ENCODE results near the gene UST. TPM values are rescaled to one million over a fixed set of nuclear protein-coding genes. Genes with fewer than 3 reads are reported as not detected.

Gene UST
- total and polyA plus RNA-seq, 9 of the 15 experiments (the other 6 are each of a cell fraction or from before 2014, with no cell fraction given) = 0.04 to 0.10 TPM; not detected in 7

DNA sequence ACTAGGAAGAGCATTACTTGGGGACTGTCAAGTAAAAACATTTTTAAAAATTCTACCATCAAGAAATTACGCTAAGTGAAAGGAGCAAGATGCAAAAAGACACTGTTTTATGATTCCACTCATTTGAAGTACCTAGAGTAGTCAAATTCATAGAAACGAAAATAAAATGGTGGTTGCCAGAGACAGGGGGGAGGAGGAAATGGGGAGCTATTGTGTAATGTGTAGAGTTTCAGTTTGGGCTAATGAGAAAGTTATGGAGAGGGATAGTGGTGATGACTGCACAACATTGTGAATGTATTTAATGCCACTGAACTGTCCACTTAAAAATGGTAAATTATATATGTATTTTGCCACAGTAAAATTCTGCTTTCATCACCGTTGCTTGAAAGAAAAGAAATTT is 83.8 kb downstream of the UST start:
- ChIA-PET POLR2A (no interaction called here), CTCF (ENCODE audit: low intra/inter-chr PET ratio) (no interaction called here)
- no peak for FAIRE-seq
- no peaks in the 10 kb centered on the region for H3K79me2 ChIP-seq (ENCODE audit: control insufficient read depth, insufficient read depth, low read length)
- no TSS peak for BruUV-seq (replicated peaks)
- no peak overlapping the region for H3K4me3 ChIP-seq
- no peak overlapping the region for H3K4me2 ChIP-seq (ENCODE audit: insufficient read depth, low read length)
- TF ChIP-seq CTBP1 (IDR thresholded peaks at IDR 0.05; ENCODE audit: borderline replicate concordance) = no peak
- no peak for TF ChIP-seq CBX2 (IDR thresholded peaks at IDR 0.05; ENCODE audit: insufficient read depth, low read length, poor library complexity, severe bottlenecking)
- no peak for TF ChIP-seq BRD4 (IDR thresholded peaks at IDR 0.05)
- no peak overlapping the region for H3K27ac ChIP-seq (ENCODE audit: extremely low read depth, low read depth, low read length)
- H3K4me1 ChIP-seq (replicated peaks in 1 of 2; ENCODE audit: control insufficient read depth in 2 of 2, insufficient read depth in 2 of 2, low read length in 2 of 2) = no peaks in the 10 kb centered on the region
- no peak for ATAC-seq
- H2AFZ ChIP-seq (ENCODE audit: low read depth, low read length) = no peak overlapping the region
- no peaks in the 10 kb centered on the region for H4K20me1 ChIP-seq (replicated peaks; ENCODE audit: control insufficient read depth, insufficient read depth, low read length)
- no peaks in the 10 kb centered on the region; the same call in 1 of the 2 replicates for H3K9me3 ChIP-seq (replicated peaks; ENCODE audit: control insufficient read depth, insufficient read depth, low read depth, low read length)
- 0% methylated on average over 3 of the region's 3 CpGs for WGBS (ENCODE audit: insufficient coverage, low coverage, missing lambda C conversion rate)
- no peaks in the 10 kb centered on the region for H3K36me3 ChIP-seq (ENCODE audit: control insufficient read depth, insufficient read depth, low read length)
- in situ Hi-C loops (cut with MboI) (no loop called here), intact Hi-C loops (cut with micrococcal nuclease) (no loop called here)
- no peak for DNase-seq (ENCODE audit: extremely low read depth in 1 of 4, low spot score in 3 of 4)
- peaks cover 8 to 23% of the 10 kb centered on the region in 2 experiments for H3K27me3 ChIP-seq (ENCODE audit: control insufficient read depth in 2 of 2, insufficient read depth in 2 of 2, low read length in 2 of 2)
- no peaks in the 10 kb centered on the region for H3K9me1 ChIP-seq (ENCODE audit: control insufficient read depth, insufficient read depth, low read length)
- H3K9ac ChIP-seq (ENCODE audit: insufficient read depth in 1 of 2, low read depth in 2 of 2, low read length in 2 of 2) = no peak overlapping the region

DNA sequence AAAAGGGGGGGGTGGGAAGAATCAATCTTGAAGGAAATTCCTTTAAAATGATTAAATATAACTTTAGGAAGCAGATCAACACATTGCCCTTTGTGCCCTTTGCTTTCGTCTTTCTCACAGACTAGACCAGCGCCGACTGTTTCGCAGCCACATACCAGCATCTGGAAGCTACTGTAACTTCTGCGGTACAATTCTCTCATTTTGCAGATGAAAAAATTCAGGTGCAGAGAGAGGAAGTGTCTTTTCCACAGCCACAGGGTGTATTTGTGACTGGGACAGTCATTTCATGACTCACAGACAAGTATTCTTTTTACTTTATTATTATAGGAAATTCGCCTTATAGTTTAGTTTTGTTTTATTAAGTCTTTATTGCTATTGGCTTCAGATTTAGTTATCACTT is 84.2 kb downstream of the UST start:
- no TSS peak for BruUV-seq (replicated peaks)
- Histone ChIP-seq H3K4me1 (replicated peaks in 1 of 2; ENCODE audit: control insufficient read depth in 2 of 2, insufficient read depth in 2 of 2, low read length in 2 of 2) (no peaks in the 10 kb centered on the region), H3K27me3 (ENCODE audit: control insufficient read depth in 2 of 2, insufficient read depth in 2 of 2, low read length in 2 of 2) (peaks cover 8 to 23% of the 10 kb centered on the region in 2 experiments), H3K9ac (ENCODE audit: insufficient read depth in 1 of 2, low read depth in 2 of 2, low read length in 2 of 2) (no peak overlapping the region), H3K27ac (ENCODE audit: extremely low read depth, low read depth, low read length) (no peak overlapping the region), H3K36me3 (ENCODE audit: control insufficient read depth, insufficient read depth, low read length) (no peaks in the 10 kb centered on the region), H3K4me2 (ENCODE audit: insufficient read depth, low read length) (no peak overlapping the region), H3K9me3 (replicated peaks; ENCODE audit: control insufficient read depth, insufficient read depth, low read depth, low read length) (no peaks in the 10 kb centered on the region; the same call in 1 of the 2 replicates), H3K4me3 (no peak overlapping the region), H3K79me2 (ENCODE audit: control insufficient read depth, insufficient read depth, low read length) (no peaks in the 10 kb centered on the region), H2AFZ (ENCODE audit: low read depth, low read length) (no peak overlapping the region), H3K9me1 (ENCODE audit: control insufficient read depth, insufficient read depth, low read length) (no peaks in the 10 kb centered on the region), H4K20me1 (replicated peaks; ENCODE audit: control insufficient read depth, insufficient read depth, low read length) (no peaks in the 10 kb centered on the region)
- in situ Hi-C loops (cut with MboI) = no loop called here
- intact Hi-C loops (cut with micrococcal nuclease) = no loop called here
- DNase-seq (ENCODE audit: extremely low read depth in 1 of 4, low spot score in 3 of 4) = no peak
- ATAC-seq = no peak
- no peak for FAIRE-seq
- WGBS (ENCODE audit: insufficient coverage, low coverage, missing lambda C conversion rate) = 0% methylated on average over 6 of the region's 6 CpGs
- ChIA-PET CTCF (ENCODE audit: low intra/inter-chr PET ratio) (no interaction called here), POLR2A (interaction anchor here (1.1 kb wide), 1 partner anchor 271 kb away, joined by 3 read pairs; no protein-coding TSS in a partner anchor)
- TF ChIP-seq, protein P1, sequence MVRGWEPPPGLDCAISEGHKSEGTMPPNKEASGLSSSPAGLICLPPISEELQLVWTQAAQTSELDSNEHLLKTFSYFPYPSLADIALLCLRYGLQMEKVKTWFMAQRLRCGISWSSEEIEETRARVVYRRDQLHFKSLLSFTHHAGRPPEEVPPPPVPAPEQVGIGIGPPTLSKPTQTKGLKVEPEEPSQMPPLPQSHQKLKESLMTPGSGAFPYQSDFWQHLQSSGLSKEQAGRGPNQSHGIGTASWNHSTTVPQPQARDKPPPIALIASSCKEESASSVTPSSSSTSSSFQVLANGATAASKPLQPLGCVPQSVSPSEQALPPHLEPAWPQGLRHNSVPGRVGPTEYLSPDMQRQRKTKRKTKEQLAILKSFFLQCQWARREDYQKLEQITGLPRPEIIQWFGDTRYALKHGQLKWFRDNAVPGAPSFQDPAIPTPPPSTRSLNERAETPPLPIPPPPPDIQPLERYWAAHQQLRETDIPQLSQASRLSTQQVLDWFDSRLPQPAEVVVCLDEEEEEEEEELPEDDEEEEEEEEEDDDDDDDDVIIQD (CRISPR knock-in tag; IDR thresholded peaks at IDR 0.05) = no peak
- TF ChIP-seq, protein P2, sequence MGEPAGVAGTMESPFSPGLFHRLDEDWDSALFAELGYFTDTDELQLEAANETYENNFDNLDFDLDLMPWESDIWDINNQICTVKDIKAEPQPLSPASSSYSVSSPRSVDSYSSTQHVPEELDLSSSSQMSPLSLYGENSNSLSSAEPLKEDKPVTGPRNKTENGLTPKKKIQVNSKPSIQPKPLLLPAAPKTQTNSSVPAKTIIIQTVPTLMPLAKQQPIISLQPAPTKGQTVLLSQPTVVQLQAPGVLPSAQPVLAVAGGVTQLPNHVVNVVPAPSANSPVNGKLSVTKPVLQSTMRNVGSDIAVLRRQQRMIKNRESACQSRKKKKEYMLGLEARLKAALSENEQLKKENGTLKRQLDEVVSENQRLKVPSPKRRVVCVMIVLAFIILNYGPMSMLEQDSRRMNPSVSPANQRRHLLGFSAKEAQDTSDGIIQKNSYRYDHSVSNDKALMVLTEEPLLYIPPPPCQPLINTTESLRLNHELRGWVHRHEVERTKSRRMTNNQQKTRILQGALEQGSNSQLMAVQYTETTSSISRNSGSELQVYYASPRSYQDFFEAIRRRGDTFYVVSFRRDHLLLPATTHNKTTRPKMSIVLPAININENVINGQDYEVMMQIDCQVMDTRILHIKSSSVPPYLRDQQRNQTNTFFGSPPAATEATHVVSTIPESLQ (CRISPR knock-in tag; IDR thresholded peaks at IDR 0.05) = no peak
- TF ChIP-seq, protein P3, sequence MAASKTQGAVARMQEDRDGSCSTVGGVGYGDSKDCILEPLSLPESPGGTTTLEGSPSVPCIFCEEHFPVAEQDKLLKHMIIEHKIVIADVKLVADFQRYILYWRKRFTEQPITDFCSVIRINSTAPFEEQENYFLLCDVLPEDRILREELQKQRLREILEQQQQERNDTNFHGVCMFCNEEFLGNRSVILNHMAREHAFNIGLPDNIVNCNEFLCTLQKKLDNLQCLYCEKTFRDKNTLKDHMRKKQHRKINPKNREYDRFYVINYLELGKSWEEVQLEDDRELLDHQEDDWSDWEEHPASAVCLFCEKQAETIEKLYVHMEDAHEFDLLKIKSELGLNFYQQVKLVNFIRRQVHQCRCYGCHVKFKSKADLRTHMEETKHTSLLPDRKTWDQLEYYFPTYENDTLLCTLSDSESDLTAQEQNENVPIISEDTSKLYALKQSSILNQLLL (CRISPR knock-in tag; IDR thresholded peaks at IDR 0.05; ENCODE audit: borderline replicate concordance) = no peak
- TF ChIP-seq ZNF830 (CRISPR knock-in tag; IDR thresholded peaks at IDR 0.05) = no peak
- TF ChIP-seq ZNF217 (CRISPR knock-in tag; IDR thresholded peaks at IDR 0.05) = no peak
- TF ChIP-seq ARID2 (IDR thresholded peaks at IDR 0.05) = no peak
- TF ChIP-seq, protein P4, sequence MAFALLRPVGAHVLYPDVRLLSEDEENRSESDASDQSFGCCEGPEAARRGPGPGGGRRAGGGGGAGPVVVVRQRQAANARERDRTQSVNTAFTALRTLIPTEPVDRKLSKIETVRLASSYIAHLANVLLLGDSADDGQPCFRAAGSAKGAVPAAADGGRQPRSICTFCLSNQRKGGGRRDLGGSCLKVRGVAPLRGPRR (CRISPR knock-in tag; IDR thresholded peaks at IDR 0.05) = no peak
